SK-N-SH treated with all-trans-retinoic acid at 6 μM for 48 hours (cell line): ENCODE measurements around the gene GLIS1.

Experiments used
- ATAC-seq: fragments of 200-7000 bp; cut with Tn5 transposase; 3 replicates; pipeline ENCODE4 v1.9.1; 2020; ENCODE audit warnings: mild to moderate bottlenecking, moderate library complexity
- ARNTL ChIP-seq: fragments of 450-650 bp; formaldehyde crosslinking; IDR thresholded peaks from 2 replicates; pipeline ENCODE4 v1.5.0; 2020; ENCODE audit warnings: low read depth, mild to moderate bottlenecking, moderate library complexity, borderline replicate concordance
- BACH2 ChIP-seq: fragments of 250-450 bp; sonication (Bioruptor Pico); IDR thresholded peaks from 2 replicates; pipeline ENCODE4 v1.9.0; 2021; ENCODE audit warnings: mild to moderate bottlenecking, borderline replicate concordance
- ESRRG ChIP-seq: fragments of 250-450 bp; sonication (Bioruptor Pico); IDR thresholded peaks from 2 replicates; pipeline ENCODE4 v1.6.1; 2021; ENCODE audit warnings: mild to moderate bottlenecking
- GLIS3 ChIP-seq: fragments of 250-450 bp; sonication (Bioruptor Pico); IDR thresholded peaks from 2 replicates; pipeline ENCODE4 v1.5.0; 2020; ENCODE audit warnings: mild to moderate bottlenecking, moderate library complexity
- ISL1 ChIP-seq: fragments of 250-450 bp; sonication (Bioruptor Pico); IDR thresholded peaks from 2 replicates; pipeline ENCODE4 v2.1.2; 2022; ENCODE audit warnings: mild to moderate bottlenecking, moderate library complexity
- OSR1 ChIP-seq: fragments of 250-450 bp; sonication (Bioruptor Pico); IDR thresholded peaks from 2 replicates; pipeline ENCODE4 v1.8.0; 2022; ENCODE audit warnings: moderate library complexity, mild to moderate bottlenecking, inconsistent platforms
- PPARA ChIP-seq: fragments of 250-450 bp; sonication (Bioruptor Pico); IDR thresholded peaks from 2 replicates; pipeline ENCODE4 v1.5.0; 2020; ENCODE audit warnings: mild to moderate bottlenecking, borderline replicate concordance
- RARB ChIP-seq: fragments of 250-450 bp; sonication (Bioruptor Pico); IDR thresholded peaks from 2 replicates; pipeline ENCODE4 v1.8.0; 2021; ENCODE audit warnings: mild to moderate bottlenecking, moderate library complexity
- SNAI2 ChIP-seq: fragments of 250-450 bp; sonication (Bioruptor Pico); IDR thresholded peaks from 2 replicates; pipeline ENCODE4 v1.5.0; 2020; ENCODE audit warnings: mild to moderate bottlenecking, moderate library complexity
- TOX ChIP-seq: fragments of 250-450 bp; sonication (Bioruptor Pico); IDR thresholded peaks from 2 replicates; pipeline ENCODE4 v1.8.0; 2021; ENCODE audit warnings: mild to moderate bottlenecking, moderate library complexity, borderline replicate concordance
- ZFP3 ChIP-seq: fragments of 250-450 bp; sonication (Bioruptor Pico); IDR thresholded peaks from 2 replicates; pipeline ENCODE4 v1.5.0; 2020; ENCODE audit warnings: mild to moderate bottlenecking, moderate library complexity
- ZFP30 ChIP-seq: fragments of 450-650 bp; formaldehyde crosslinking; IDR thresholded peaks from 2 replicates; pipeline ENCODE4 v1.5.0; 2022; ENCODE audit warnings: mild to moderate bottlenecking, moderate library complexity
- ZNF70 ChIP-seq: fragments of 450-650 bp; formaldehyde crosslinking; IDR thresholded peaks from 2 replicates; pipeline ENCODE4 v1.5.0; 2020; ENCODE audit warnings: mild to moderate bottlenecking, moderate library complexity
- ZNF8 ChIP-seq: fragments of 450-650 bp; formaldehyde crosslinking; IDR thresholded peaks from 2 replicates; pipeline ENCODE4 v1.5.0; 2020; ENCODE audit warnings: mild to moderate bottlenecking, moderate library complexity
- TF ChIP-seq, protein P1 (sequence below): fragments of 250-450 bp; sonication (Bioruptor Pico); IDR thresholded peaks from 2 replicates; pipeline ENCODE4 v1.5.0; 2020; ENCODE audit warnings: mild to moderate bottlenecking, moderate library complexity
- TF ChIP-seq, protein P2 (sequence below): fragments of 250-450 bp; sonication (Bioruptor Pico); IDR thresholded peaks from 2 replicates; pipeline ENCODE4 v1.8.0; 2020; ENCODE audit warnings: mild to moderate bottlenecking, moderate library complexity, borderline replicate concordance
- TF ChIP-seq, protein P3 (sequence below): fragments of 250-450 bp; sonication (Bioruptor Pico); IDR thresholded peaks from 2 replicates; pipeline ENCODE4 v1.5.1; 2021; ENCODE audit warnings: mild to moderate bottlenecking, moderate library complexity
- TF ChIP-seq, protein P4 (sequence below): fragments of 250-450 bp; sonication (Bioruptor Pico); IDR thresholded peaks from 2 replicates; pipeline ENCODE4 v1.8.0; 2021; ENCODE audit warnings: low read depth, mild to moderate bottlenecking, moderate library complexity, borderline replicate concordance

Gene GLIS1

DNA sequence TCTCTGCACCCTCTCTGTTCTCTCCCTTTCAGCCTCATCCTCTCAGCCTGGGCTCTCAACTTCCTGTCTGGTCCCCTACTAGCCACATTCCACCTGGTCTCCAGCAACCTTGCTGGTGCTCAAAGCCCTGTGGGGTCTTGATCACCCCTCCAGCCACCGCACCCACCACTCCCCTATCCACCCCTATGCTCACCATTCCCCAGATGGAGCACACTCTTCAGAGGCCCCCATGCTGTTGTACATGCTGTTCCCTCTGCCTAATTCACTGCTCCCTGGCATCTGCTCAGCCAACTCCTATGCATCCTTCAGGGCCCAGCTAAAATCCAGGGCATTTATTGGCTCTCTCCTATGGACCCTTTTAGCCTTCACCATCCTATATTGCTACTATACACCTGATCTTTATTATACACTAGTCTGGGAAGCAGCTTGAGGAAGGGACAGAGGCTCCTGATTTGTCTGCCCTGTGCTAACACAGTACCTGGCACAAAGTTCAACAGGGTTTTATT, 81.0 kb downstream of the GLIS1 start:
- TF ChIP-seq PPARA: no peak
- peak; percentile 91 for TF ChIP-seq ZFP3 (CRISPR knock-in tag)
- no peak for ATAC-seq

DNA sequence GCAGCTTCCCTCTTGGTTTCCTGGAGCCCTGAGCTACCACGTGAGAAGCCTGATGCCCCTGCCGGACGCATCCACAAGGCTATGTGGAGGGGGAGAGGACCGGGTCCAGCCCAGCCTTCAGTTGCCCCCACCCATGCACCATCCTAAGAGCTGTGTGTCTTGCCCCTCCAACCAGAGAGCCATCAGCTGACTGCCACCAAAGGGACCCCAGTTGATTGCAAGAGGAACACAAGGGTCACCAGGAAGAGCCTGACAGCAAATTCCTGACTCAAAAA, 81.5 kb downstream of the GLIS1 start:
- no peak for ATAC-seq
- TF ChIP-seq, protein P1, sequence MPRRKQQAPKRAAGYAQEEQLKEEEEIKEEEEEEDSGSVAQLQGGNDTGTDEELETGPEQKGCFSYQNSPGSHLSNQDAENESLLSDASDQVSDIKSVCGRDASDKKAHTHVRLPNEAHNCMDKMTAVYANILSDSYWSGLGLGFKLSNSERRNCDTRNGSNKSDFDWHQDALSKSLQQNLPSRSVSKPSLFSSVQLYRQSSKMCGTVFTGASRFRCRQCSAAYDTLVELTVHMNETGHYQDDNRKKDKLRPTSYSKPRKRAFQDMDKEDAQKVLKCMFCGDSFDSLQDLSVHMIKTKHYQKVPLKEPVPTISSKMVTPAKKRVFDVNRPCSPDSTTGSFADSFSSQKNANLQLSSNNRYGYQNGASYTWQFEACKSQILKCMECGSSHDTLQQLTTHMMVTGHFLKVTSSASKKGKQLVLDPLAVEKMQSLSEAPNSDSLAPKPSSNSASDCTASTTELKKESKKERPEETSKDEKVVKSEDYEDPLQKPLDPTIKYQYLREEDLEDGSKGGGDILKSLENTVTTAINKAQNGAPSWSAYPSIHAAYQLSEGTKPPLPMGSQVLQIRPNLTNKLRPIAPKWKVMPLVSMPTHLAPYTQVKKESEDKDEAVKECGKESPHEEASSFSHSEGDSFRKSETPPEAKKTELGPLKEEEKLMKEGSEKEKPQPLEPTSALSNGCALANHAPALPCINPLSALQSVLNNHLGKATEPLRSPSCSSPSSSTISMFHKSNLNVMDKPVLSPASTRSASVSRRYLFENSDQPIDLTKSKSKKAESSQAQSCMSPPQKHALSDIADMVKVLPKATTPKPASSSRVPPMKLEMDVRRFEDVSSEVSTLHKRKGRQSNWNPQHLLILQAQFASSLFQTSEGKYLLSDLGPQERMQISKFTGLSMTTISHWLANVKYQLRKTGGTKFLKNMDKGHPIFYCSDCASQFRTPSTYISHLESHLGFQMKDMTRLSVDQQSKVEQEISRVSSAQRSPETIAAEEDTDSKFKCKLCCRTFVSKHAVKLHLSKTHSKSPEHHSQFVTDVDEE (CRISPR knock-in tag): no peak
- TF ChIP-seq ZNF8 (CRISPR knock-in tag): no peak
- TF ChIP-seq, protein P2, sequence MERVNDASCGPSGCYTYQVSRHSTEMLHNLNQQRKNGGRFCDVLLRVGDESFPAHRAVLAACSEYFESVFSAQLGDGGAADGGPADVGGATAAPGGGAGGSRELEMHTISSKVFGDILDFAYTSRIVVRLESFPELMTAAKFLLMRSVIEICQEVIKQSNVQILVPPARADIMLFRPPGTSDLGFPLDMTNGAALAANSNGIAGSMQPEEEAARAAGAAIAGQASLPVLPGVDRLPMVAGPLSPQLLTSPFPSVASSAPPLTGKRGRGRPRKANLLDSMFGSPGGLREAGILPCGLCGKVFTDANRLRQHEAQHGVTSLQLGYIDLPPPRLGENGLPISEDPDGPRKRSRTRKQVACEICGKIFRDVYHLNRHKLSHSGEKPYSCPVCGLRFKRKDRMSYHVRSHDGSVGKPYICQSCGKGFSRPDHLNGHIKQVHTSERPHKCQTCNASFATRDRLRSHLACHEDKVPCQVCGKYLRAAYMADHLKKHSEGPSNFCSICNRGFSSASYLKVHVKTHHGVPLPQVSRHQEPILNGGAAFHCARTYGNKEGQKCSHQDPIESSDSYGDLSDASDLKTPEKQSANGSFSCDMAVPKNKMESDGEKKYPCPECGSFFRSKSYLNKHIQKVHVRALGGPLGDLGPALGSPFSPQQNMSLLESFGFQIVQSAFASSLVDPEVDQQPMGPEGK (CRISPR knock-in tag): no peak
- TF ChIP-seq ZNF70 (CRISPR knock-in tag): no peak
- TF ChIP-seq GLIS3 (CRISPR knock-in tag): no peak
- TF ChIP-seq SNAI2 (CRISPR knock-in tag): no peak
- TF ChIP-seq OSR1 (CRISPR knock-in tag): no peak
- TF ChIP-seq TOX (CRISPR knock-in tag): no peak
- TF ChIP-seq ZFP30 (CRISPR knock-in tag): no peak
- TF ChIP-seq ARNTL: no peak
- TF ChIP-seq BACH2: no peak
- TF ChIP-seq RARB (CRISPR knock-in tag): no peak
- TF ChIP-seq ISL1: no peak
- TF ChIP-seq, protein P3, sequence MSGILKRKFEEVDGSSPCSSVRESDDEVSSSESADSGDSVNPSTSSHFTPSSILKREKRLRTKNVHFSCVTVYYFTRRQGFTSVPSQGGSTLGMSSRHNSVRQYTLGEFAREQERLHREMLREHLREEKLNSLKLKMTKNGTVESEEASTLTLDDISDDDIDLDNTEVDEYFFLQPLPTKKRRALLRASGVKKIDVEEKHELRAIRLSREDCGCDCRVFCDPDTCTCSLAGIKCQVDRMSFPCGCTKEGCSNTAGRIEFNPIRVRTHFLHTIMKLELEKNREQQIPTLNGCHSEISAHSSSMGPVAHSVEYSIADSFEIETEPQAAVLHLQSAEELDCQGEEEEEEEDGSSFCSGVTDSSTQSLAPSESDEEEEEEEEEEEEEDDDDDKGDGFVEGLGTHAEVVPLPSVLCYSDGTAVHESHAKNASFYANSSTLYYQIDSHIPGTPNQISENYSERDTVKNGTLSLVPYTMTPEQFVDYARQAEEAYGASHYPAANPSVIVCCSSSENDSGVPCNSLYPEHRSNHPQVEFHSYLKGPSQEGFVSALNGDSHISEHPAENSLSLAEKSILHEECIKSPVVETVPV (CRISPR knock-in tag): no peak
- no peak for TF ChIP-seq ESRRG (CRISPR knock-in tag)
- TF ChIP-seq PPARA: no peak
- TF ChIP-seq, protein P4, sequence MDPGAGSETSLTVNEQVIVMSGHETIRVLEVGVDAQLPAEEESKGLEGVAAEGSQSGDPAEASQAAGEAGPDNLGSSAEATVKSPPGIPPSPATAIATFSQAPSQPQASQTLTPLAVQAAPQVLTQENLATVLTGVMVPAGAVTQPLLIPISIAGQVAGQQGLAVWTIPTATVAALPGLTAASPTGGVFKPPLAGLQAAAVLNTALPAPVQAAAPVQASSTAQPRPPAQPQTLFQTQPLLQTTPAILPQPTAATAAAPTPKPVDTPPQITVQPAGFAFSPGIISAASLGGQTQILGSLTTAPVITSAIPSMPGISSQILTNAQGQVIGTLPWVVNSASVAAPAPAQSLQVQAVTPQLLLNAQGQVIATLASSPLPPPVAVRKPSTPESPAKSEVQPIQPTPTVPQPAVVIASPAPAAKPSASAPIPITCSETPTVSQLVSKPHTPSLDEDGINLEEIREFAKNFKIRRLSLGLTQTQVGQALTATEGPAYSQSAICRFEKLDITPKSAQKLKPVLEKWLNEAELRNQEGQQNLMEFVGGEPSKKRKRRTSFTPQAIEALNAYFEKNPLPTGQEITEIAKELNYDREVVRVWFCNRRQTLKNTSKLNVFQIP: no peak
- no peak for TF ChIP-seq ZFP3 (CRISPR knock-in tag)

GRCh38 chr1:53656747-53657530, 82.0 kb downstream of the GLIS1 start:
- ATAC-seq: peak; percentile 55
- TF ChIP-seq, protein P2 (CRISPR knock-in tag): no peak
- TF ChIP-seq SNAI2 (CRISPR knock-in tag): no peak
- TF ChIP-seq, protein P3 (CRISPR knock-in tag): no peak
- no peak for TF ChIP-seq PPARA
- no peak for TF ChIP-seq ZFP30 (CRISPR knock-in tag)
- TF ChIP-seq, protein P4: no peak
- TF ChIP-seq, all 23 proteins: peak for 0
